Suppressor macrophage treated with lipopolysaccharide for 4 hours (primary cell): ENCODE measurements around the gene RASAL1.

Experiments
- DNase-seq: peaks from one replicate; pipeline ENCODE4 v3.0.0-alpha.2; 2020

Gene RASAL1

DNA sequence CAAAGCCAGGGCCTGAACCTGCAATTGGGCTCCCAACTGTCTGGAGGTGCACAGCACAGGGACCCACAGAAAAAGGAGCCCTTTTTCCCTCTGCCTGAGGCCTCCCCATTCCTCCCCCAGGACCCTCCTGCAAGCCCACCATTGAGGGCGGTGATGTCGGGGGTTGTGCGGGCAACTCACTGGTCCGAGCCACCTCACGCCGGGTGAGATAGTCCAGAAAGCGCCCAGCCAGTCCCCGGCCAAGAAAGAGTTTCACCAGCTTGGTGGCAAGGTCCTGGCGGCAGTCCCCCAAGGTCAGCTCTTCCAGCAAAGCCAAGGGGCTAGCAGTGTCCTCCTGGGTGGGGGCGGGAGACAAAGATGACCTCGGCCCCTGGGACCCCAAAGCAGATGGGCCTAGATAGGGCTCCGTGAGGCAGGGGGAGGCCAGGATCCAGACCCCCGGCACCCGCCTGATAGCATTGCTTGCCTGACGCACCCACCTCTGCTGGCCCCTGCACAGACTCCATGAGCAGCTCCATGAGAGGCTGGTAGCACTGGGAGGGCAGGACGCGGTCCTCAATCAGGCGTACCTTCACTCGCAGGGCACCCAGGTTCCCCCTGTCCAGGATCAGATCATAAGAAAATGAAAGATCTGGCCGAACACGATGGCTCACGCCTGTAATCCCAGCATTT, 20.0 kb downstream of the RASAL1 start:
- DNase-seq: no peak

DNA sequence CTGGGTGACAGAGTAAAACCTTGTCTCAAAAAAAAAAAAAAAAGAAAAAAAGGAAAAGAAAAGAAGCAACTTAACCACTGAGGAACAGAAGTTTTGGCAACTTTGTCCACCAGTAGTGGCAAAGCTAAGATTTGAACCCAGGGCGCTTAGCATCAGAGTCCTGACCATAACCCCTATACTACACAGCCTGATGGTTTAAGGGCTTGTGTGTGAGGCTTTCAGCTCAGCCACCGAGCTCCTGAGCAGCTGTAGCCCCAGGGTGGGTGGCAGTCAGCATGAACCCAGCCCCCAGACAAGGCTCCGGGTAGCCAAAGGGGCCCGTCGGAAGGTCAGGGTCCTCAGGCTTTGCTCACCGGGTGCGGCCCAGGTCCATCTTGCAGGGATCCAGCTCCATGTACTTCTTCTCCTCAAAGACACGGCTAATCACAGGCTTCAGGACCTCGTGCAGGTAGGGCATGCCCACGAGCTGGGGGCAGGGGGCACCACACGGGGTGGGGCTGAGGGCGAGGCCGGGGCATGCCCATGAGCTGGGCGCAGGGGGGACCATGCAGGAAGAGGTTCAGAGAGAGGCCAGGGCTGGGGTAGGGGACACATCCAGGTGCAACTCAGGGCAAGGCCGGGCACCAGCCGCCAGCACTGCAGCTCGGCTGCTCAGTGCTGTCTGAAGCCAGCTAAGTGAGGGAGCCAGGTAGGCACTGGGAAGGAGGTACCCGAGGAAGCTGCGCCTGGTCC, 20.9 kb downstream of the RASAL1 start:
- no peak for DNase-seq

DNA sequence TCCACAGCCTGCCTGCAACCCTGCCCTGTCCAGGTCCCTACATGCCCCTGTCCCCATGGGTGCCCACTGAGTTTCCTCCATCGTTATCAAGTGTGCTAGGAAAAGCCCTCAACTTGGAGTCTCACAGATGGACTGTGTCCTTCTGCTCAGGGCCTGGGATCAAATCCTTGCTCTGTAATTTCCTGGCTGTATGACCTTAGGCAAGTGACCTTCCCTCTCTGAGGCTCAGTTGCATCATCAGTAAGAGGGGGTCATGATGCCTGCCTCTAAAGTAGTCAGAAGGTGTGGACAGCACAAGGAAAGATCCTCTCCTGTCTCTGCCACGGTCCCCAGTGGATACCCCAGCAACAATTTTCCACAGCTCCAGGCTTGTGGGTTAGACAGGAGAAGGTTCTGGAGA, 22.2 kb downstream of the RASAL1 start:
- no peak for DNase-seq

DNA sequence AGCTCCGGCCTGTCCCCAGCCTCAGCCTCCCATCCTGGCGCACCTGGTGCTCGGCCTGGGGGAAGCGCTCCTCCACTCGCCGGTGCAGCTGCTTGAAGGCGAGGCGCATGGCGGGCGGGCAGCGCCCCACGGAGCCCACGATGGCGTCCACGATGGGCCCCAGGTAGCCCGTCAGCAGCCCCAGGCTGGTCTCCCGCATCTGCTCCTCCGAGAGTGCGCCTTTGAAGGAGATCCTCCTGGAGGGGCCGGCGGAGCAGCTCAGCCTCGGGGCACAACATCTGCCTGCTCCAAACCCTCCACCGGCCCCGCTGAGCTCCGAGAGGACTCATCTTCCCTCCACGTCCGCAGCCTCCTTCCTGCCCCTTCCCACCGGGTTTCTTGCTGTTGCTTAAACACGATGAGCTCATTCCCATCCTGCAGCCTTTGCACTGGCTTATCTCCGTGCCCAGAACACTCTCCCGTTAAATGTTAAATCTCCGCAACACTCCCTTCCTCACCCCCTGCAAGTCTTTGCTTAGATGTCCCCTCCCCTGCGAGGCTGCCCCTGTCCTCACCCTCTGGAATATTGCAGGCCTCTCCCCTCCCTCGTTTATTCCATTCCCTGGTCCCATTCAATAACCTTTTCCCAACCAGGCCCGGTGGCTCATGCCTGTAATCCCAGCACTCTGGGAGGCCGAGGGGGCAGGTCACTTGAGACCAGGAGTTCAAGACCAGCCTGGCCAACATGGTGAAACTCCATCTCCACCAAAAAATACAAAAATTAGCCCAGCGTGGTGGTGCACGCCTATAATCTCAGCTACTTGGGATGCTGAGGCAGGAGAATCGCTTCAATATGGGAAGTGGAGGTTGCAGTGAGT, 23.3 kb downstream of the RASAL1 start:
- DNase-seq: no peak

DNA sequence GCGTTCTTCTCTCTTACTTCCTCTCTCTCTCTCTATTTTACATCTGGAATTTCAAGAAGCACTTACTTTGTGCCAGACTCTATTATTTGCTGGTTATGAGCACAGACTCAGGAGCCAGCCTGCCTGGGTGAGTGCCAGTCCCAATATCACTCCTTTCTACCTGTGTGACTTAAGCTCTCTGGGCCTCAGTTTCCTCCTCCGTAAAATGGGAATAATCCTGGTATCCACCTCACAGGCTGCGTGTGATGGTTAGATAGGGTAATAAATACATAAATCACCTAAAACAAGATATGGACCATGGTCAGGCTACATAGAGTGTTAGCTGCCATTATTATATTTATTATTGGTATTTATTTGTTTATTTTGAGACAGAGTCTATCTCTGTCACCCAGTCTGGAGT, 24.3 kb downstream of the RASAL1 start:
- no peak for DNase-seq

DNA sequence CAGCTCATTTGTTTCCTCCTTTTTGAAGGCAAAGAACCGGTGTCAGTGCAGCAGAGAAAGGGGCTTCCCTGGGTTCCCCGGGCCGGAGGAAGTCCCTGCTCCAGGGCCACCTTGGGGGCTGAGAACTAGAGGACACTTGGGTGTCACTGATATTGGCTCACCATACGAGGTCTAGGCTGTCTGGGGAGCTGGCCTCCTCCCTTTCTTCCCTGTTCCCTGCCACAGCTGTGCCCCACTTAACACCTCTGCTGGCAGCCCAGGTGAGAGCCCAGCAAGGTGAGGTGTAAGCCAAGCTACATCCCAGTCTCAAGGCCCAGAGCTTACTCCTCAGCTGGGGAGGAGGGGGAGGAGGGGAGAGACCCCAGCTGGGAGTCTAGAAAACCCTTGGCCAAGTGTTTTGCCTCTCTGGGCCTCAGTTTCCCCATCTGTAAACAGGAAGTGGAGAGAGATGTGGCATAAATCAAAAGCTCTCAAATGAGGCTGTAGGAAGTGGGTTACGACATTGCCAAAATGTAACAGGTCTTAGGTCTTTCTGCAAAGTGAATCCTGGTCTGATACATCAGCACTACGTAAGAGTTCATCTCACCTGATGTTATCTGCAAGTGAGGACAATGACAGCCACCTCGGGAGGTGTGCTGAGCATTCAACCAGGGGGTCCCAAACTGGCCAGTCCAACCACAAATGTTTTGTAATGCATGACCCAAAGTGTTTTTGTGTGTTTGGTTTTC, 25.5 kb downstream of the RASAL1 start:
- DNase-seq: no peak

DNA sequence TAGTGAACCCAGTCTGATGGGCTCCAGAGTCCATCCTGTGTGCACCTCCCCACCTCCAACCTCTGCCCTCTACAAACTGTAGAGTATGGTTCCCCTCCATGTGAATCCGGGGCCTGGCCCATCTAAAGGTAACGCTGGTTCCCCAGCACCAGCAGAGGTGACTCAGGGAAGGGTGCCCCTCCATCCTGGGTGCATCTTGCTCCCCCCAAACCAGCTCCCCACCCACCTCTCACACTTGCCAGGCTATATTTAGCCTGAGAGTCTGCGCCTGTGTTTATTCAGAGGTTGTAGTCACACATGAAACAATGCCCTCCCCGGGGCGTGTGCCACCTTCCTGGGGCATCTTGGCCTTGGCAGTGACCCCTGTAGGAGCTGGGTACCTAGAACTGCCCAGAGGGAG, 26.2 kb downstream of the RASAL1 start:
- DNase-seq: no peak

DNA sequence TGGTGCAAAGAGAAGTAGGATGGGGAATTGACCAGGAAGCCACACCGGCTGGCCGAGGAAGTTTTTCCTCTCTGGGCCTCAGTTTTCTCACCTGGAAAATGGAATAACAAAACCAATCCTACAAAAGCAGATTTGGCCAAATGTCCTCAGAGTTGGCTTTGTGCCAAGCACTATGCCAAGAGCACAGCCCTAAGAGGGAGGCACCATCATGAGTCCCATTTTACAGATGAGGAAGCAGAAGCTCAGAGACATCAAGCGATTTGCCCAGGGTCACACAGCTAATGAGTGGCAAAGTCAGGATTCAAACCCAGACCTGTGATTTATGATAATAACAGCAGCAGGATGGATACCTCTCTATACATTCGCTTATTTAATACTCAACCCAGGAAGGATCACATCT, 27.3 kb downstream of the RASAL1 start:
- no peak for DNase-seq

DNA sequence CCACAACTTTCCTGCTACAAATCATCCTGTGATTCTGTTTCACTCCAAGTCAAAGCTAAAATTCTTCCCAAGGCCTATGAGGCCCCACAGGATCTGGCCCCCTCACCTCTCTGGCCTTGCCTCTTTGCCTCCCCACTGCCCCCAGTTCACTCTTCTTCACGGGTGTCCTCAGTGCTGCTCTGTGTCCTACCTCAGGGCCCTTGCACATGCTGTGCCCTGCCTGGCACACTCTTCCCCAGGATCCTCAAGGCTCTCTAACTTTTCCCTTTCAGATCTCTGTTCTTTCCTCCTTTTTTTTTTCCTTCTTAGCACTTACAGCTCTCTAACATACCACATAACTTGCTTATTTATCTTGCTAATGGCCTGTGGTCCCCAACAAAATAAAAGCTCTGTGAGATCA, 29.2 kb downstream of the RASAL1 start:
- no peak for DNase-seq

DNA sequence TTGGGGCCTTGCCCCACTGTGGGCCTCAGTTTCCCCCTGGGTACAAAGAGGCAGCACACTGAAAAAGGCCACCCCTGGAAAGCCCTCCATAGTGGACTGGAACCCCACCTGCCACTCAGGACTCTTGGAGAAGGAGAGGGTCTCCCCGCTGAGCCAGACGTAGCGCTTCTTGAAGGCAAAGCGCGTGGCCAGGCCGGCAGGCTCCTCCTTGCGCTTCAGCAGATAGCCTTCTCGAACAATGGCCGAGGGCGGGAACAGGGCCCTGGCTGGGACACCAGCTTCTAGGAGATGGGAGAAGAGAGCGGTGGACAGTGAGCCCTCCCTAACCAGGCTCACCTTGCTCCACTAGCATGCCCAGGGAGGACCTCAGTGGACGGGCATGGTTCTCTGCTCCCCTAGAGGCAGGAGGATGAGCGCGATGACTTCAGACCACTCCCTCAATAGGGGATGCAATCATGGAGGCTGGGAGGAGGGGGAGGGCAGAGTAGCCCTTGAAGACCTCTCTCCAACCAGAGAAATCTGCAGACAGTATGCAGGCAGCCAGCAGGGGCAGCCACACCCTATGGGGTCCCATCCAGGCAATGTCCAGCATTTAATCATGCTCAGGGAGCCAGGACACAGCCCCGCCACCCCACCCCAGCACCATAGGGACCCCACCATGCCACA, 29.8 kb downstream of the RASAL1 start:
- DNase-seq: no peak

DNA sequence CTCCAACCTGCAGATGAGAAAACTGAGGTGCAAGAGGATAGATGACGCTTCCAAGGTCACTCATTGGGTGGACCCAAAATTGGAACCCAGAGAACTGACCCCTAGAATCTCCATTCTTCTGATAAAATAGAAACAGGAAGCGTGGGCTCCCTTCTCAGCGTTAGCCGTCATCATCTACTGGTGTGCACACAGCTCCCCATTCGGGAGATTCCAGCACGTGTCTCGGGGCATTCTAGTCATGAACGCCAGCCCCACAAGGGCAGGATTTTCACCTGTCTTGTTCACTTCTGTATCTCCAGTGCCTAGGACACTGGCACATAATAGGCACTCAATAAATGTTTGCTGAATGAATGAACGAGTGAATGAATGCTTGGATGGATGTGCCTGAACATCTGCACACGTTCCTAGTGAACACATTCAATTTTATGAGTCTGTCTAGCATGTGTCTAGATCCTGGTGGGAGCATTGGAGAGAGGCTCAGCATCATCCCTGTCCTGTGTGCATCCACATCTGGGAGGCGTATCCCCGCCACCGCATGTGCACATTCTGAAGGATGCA, 30.5 kb downstream of the RASAL1 start:
- no peak for DNase-seq

DNA sequence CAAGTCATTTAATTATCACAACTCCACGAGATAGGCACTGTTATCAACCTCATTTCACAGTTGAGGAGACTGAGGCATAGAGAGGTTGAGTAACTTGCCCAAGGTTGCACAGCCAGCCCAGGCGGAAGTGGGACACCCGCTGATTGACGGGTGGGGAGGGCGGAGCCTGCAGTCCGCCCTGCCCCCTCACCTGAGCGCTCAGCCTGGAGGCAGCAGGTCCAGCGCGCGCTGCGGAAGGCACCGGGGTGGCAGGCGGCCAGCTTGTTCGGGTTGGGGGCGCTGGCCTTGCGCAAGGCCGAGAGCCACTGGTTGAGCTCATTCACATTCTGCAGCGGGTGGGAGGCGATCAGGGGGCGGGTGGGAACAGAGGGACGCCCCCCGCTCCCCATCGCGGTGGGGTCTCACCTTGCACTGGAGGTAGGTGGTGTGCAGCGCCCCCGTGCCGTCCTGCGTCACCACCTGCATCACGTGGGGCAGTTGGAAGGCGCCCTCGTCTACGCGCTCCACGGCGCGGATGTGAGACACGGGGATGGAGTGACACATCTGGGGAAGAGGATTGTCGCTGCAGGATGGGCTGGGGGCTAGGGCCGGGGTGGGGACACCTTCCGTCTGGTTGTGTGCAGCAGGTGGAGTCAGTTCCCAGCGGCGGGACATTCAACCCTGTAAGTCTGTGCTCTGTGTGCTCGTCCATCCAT, 31.7 kb downstream of the RASAL1 start:
- no peak for DNase-seq

DNA sequence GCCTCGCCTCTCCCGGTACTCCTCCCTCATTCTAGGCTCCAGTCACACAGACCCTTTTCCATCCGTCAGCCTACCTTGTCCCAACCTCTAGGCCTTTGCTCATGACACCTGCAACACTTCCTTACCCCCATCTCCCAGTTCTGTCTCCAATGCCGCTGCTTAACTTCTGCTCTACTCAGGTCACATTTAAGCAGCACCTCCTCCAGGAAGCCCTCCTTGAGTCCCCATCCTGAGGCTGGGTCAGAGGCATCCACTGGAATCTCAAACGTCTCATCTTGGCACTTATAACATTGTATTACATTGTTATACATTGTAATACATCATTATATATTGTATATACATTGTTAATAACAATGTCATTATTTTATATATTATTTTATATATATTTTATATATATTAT, 32.8 kb downstream of the RASAL1 start:
- no peak for DNase-seq

DNA sequence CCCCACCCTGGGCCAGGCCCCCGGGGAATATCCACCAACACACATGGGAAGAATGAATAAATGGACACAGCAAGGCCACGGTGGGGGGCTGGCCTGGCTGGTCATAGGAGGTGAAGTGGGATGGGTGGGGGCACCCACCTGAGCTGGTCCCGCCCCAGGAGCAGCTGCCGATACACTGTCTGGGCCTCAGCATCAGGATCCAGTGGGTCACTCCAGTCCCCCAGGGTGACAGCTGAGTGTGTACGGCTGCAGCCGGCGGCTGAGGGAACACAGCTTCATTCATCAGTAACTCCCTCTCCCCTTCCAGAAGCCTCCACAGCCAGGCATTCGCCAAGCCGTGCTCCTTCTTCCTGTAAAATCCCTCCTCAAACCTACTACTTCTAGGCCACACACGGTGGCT, 33.8 kb downstream of the RASAL1 start:
- no peak for DNase-seq

DNA sequence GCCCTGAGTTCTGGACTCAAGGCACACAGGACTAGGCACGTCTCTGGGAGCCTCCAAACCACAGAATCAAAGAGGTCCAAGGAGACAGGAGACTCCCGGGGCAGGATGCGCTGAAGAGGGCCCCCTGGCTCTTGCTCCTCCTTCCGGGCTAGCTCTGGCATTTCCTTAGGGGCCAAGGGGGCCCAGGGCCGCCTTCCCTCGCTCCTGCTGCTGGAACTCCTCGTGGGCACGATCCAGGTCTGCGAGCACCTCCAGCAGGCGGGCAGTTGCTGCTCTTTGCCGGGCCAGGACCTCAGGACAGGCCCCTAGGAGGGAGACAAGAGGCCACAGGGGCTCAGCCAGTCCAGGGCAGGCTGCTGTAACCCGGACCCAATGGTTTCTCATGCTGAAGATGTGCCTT, 35.8 kb downstream of the RASAL1 start:
- DNase-seq: no peak

DNA sequence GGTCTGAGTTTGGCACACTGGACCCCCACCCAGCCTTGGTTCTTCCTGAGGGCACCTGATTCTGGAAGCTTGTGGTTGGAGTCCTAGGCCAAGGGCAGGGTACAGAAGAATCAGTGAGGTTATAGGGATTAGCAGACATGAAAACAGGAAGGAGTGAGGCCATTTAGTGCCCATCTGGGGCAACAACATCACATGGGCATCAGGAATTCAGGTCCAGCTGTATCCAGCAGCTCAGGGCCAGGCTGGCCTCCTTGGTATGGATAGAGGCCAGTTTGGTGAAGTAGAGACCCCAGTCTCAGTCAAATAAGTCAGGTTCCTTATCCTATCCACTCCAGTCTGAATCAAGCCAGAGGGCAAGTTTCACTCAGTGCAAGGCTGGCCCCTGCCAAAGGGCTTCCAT, 36.2 kb downstream of the RASAL1 start:
- no peak for DNase-seq

DNA sequence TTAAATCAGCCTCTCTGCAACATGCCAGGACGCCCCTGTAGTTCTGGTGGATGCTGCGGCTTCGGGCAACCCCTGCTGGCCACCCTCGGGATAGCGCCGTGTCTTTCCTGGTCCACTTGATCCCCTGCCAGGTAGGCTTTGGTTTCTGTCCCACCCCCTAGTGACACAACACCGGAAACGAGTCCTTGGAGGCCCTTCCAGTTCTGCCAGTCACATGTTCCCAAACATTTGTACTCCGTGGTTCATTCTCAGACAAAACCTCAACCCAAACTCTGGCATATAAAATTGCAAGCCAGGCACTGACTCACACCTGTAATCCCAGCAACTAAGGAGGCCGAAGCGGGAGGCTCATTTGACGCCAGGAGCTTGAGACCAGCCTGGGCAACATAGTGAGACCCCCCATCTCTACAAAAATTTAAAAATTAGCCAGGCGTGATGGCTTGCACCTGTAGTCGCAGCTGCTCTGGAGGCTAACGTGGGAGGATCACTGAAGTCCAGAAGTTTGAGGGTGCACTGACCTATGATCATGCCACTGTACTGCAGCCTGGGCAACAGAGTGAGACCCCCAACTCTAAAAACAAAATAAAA, 37.0 kb downstream of the RASAL1 start:
- peak; percentile 71 for DNase-seq

DNA sequence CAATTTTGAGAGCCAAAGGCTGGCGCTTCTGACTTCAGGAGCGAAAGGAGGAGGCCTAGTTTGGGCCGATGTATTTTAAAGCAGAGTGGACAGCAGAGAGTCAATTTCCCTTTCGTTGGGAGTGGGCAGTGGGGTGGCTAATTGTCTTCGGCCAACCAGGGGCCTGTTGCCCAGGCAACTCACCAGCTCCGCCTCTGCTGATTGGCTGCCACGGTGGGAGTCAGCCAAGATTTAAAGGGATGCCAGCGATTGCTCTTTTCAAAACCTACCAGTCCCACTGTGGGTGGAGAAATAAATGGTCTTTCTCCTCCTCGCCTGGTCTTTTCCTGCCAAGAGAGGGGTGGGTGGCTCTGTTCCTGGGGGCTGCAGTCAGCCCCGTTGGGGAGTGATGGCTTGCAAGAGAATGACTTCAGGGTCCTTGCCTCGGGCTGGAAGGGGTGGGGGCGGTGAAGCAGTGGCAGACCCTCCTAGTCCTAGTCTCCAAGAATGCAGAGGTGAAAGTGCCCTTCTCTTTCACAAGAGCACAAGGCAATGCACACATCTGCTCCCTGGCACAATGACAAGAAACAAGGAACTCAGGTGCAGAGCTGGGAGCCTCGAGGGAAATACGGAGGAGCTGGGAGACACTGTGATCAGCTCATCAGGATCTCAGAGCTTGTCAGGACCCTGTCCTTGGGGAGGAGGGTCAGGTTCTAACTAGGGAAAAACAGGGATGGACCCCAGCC, 37.7 kb downstream of the RASAL1 start:
- DNase-seq: no peak

DNA sequence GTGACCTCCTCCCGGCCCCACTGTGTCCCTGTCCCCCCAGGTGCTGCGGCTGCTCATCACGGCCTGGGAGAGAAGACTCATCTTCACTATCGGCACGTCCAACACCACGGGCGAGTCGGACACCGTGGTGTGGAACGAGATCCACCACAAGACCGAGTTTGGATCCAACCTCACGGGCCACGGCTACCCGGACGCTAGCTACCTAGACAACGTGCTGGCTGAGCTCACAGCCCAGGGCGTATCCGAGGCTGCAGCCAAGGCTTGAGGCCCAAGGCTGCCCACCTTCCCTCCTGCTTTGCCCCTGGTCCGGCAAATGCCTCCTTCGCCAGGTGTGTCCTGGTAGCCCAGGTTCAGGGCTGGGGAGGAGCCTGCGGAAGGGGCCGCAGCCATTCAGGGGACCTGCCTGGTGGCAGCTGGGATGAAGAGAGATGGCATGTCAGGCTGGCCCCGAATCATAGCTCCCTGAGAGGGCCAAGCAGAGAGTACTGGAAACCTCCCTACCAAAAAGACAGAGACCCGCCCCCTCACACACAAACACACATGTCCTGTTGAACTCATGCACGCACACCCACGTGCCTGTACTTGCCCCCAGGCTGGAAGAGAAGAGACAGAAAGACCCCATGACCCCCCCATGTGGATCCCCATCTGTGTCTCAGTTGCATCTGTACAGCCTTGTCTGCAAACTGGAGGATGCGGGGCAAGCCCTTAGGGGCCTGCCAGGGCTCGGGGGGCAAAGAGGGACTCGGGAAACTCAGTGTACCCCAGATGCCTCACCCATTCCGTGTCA, 38.7 kb downstream of the RASAL1 start:
- no peak for DNase-seq

DNA sequence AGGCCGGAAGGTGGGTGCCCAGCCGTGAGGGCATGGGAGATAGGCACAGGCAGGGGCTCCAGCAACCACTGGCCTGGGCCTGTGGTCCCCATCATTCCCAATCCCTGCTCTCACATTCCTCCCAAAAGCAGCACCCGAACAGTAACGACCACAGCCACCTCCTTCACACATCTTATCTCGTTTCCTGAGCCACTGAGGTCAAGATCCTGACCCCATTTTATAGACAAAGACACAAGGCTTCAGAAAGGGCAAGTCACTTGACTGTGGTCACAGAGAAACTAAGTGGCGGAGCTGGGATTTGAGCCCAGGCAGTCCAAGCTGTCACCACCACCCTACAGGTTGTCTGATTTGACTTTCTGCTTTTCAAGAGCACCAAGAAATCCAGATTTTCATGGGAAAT, 40.2 kb downstream of the RASAL1 start:
- DNase-seq: no peak
